Measurements from ENCODE around the gene LRRC49. TPM values are rescaled to one million over a fixed set of nuclear protein-coding genes. Genes with fewer than 3 reads are reported as not detected.
A peak's percentile ranks its signal among the peaks of the same experiment; 100 is the strongest.
"Not testable (repeated sequence)": the region's sequence is repeated elsewhere in the genome, so short reads cannot be mapped to it uniquely, and the experiment has no call there.

Gene LRRC49
- polyA plus RNA-seq, 6 donors from 2014 or later = 0.26 to 0.63 TPM; not detected in 4

- Mint-ChIP-seq H3K27me3 (peaks cover 7 to 16% (median 12%) of the 10 kb centered on the region in 3 donors), H3K36me3 (peaks cover 6 to 7% of the 10 kb centered on the region in 2 donors), H3K9me3 (peaks cover 0 to 7% (median 4%) of the 10 kb centered on the region in 7 donors), H3K4me3 (no peak overlapping the region), H3K4me1 (no peaks in the 10 kb centered on the region), H3K27ac (no peak overlapping the region)
- ATAC-seq (ENCODE audit: low read depth in 2 of 2) (no peak), DNase-seq (no peak)
Measured at GRCh38 chr15:70917955-70918354, 25.3 kb downstream of the LRRC49 start.

- no peak for ATAC-seq (ENCODE audit: low read depth in 2 of 2)
- no peak for DNase-seq
- Mint-ChIP-seq H3K9me3 (peaks cover 0 to 7% (median 4%) of the 10 kb centered on the region in 7 donors), H3K27ac (no peak overlapping the region), H3K4me3 (no peak overlapping the region), H3K27me3 (peaks cover 7 to 21% (median 12%) of the 10 kb centered on the region in 3 donors), H3K4me1 (no peaks in the 10 kb centered on the region), H3K36me3 (peaks cover 6 to 7% of the 10 kb centered on the region in 2 donors)
Measured at GRCh38 chr15:70920981-70921696, 28.5 kb downstream of the LRRC49 start.

GRCh38 chr15:70922119-70922518, 29.5 kb downstream of the LRRC49 start:
- no peak overlapping the region for H3K4me3 Mint-ChIP-seq
- DNase-seq = no peak
- no peaks in the 10 kb centered on the region for H3K4me1 Mint-ChIP-seq
- ATAC-seq (ENCODE audit: low read depth in 2 of 2) = no peak
- H3K27me3 Mint-ChIP-seq = peaks cover 12 to 21% (median 12%) of the 10 kb centered on the region in 3 donors
- H3K36me3 Mint-ChIP-seq = peaks cover 6 to 7% of the 10 kb centered on the region in 2 donors
- H3K27ac Mint-ChIP-seq = no peak overlapping the region
- peaks cover 0 to 6% (median 4%) of the 10 kb centered on the region in 7 donors for H3K9me3 Mint-ChIP-seq

GRCh38 chr15:70923311-70924080, 30.9 kb downstream of the LRRC49 start:
- ATAC-seq (ENCODE audit: low read depth in 2 of 2) (no peak), DNase-seq (no peak)
- Mint-ChIP-seq H3K27ac (no peak overlapping the region), H3K4me1 (no peaks in the 10 kb centered on the region), H3K36me3 (peaks cover 6 to 7% of the 10 kb centered on the region in 2 donors), H3K27me3 (peaks cover 16 to 21% (median 18%) of the 10 kb centered on the region in 3 donors), H3K9me3 (peaks cover 0 to 6% (median 4%) of the 10 kb centered on the region in 7 donors), H3K4me3 (no peak overlapping the region)

- not testable (repeated sequence) for H3K4me1 Mint-ChIP-seq; DNase-seq; H3K9me3 Mint-ChIP-seq; ATAC-seq (ENCODE audit: low read depth in 2 of 2); H3K27ac Mint-ChIP-seq; H3K36me3 Mint-ChIP-seq; H3K4me3 Mint-ChIP-seq
- peaks cover 12 to 34% (median 23%) of the 10 kb centered on the region in 3 donors for H3K27me3 Mint-ChIP-seq
Measured at GRCh38 chr15:70926914-70927313, 34.3 kb downstream of the LRRC49 start.

GRCh38 chr15:70931821-70932220, 39.2 kb downstream of the LRRC49 start:
- Mint-ChIP-seq H3K27ac (peak overlapping the region in 1 of 6 donors; percentile 27), H3K27me3 (peaks cover 7 to 30% (median 18%) of the 10 kb centered on the region in 3 donors), H3K4me1 (peaks cover 0 to 3% (median 0%) of the 10 kb centered on the region in 3 donors), H3K36me3 (no peaks in the 10 kb centered on the region), H3K4me3 (no peak overlapping the region), H3K9me3 (no peaks in the 10 kb centered on the region)
- DNase-seq (no peak), ATAC-seq (ENCODE audit: low read depth in 2 of 2) (no peak)

GRCh38 chr15:70932397-70932796, 39.8 kb downstream of the LRRC49 start:
- Mint-ChIP-seq H3K36me3 (no peaks in the 10 kb centered on the region), H3K9me3 (no peaks in the 10 kb centered on the region)

GRCh38 chr15:70933411-70933810, 40.8 kb downstream of the LRRC49 start:
- H3K27ac Mint-ChIP-seq = no peak overlapping the region
- peaks cover 0 to 3% (median 0%) of the 10 kb centered on the region in 3 donors for H3K4me1 Mint-ChIP-seq
- no peak overlapping the region for H3K4me3 Mint-ChIP-seq
- H3K36me3 Mint-ChIP-seq = no peaks in the 10 kb centered on the region
- no peak for ATAC-seq (ENCODE audit: low read depth in 2 of 2)
- no peaks in the 10 kb centered on the region for H3K9me3 Mint-ChIP-seq
- DNase-seq = no peak
- H3K27me3 Mint-ChIP-seq = peaks cover 5 to 30% (median 14%) of the 10 kb centered on the region in 3 donors

More at GRCh38 chr15:70932397-70932796, 39.8 kb downstream of the LRRC49 start:
- DNase-seq (no peak), ATAC-seq (ENCODE audit: low read depth in 2 of 2) (no peak)
- Mint-ChIP-seq H3K27me3 (peaks cover 7 to 30% (median 17%) of the 10 kb centered on the region in 3 donors), H3K27ac (no peak overlapping the region), H3K4me3 (no peak overlapping the region), H3K4me1 (peaks cover 0 to 3% (median 0%) of the 10 kb centered on the region in 3 donors)

- Mint-ChIP-seq H3K4me3 (no peak overlapping the region), H3K36me3 (no peaks in the 10 kb centered on the region)
Measured at GRCh38 chr15:70935631-70936030, 43.0 kb downstream of the LRRC49 start.

GRCh38 chr15:70936326-70936725, 43.7 kb downstream of the LRRC49 start:
- H3K27me3 Mint-ChIP-seq = peaks cover 8 to 10% (median 8%) of the 10 kb centered on the region in 3 donors

More at GRCh38 chr15:70935631-70936030, 43.0 kb downstream of the LRRC49 start:
- Mint-ChIP-seq H3K27ac (no peak overlapping the region), H3K4me1 (peaks cover 0 to 3% (median 0%) of the 10 kb centered on the region in 3 donors), H3K9me3 (no peaks in the 10 kb centered on the region), H3K27me3 (peaks cover 8 to 12% (median 10%) of the 10 kb centered on the region in 3 donors)
- no peak for ATAC-seq (ENCODE audit: low read depth in 2 of 2)
- DNase-seq = no peak

GRCh38 chr15:70943285-70943684, 50.7 kb downstream of the LRRC49 start:
- DNase-seq; H3K36me3 Mint-ChIP-seq; H3K4me3 Mint-ChIP-seq; H3K27ac Mint-ChIP-seq; ATAC-seq (ENCODE audit: low read depth in 2 of 2); H3K4me1 Mint-ChIP-seq; H3K9me3 Mint-ChIP-seq: not testable (repeated sequence)
- H3K27me3 Mint-ChIP-seq = peaks cover 4 to 14% (median 6%) of the 10 kb centered on the region in 3 donors

More at GRCh38 chr15:70936326-70936725, 43.7 kb downstream of the LRRC49 start:
- no peak for DNase-seq
- Mint-ChIP-seq H3K27ac (no peak overlapping the region), H3K9me3 (no peaks in the 10 kb centered on the region), H3K4me3 (no peak overlapping the region), H3K36me3 (no peaks in the 10 kb centered on the region), H3K4me1 (peaks cover 0 to 3% (median 0%) of the 10 kb centered on the region in 3 donors)
- no peak for ATAC-seq (ENCODE audit: low read depth in 2 of 2)

GRCh38 chr15:70947351-70948335, 55.0 kb downstream of the LRRC49 start:
- H3K4me3 Mint-ChIP-seq = no peak overlapping the region
- H3K9me3 Mint-ChIP-seq = peaks cover 0 to 21% (median 13%) of the 10 kb centered on the region in 7 donors
- H3K27ac Mint-ChIP-seq = no peak overlapping the region
- ATAC-seq (ENCODE audit: low read depth in 2 of 2) (no peak), DNase-seq (no peak)
- no peaks in the 10 kb centered on the region for H3K36me3 Mint-ChIP-seq
- peaks cover 6 to 18% (median 8%) of the 10 kb centered on the region in 3 donors for H3K27me3 Mint-ChIP-seq
- H3K4me1 Mint-ChIP-seq = no peaks in the 10 kb centered on the region
